MCF 10A (cell line): Measurements from ENCODE around the gene UQCC3. TPM values are rescaled to one million over a fixed set of nuclear protein-coding genes. Genes with fewer than 3 reads are reported as not detected.
A peak's percentile ranks its signal among the peaks of the same experiment; 100 is the strongest.

Experiments
- BruUV-seq: library from RNA; stranded (reverse); fragments of 400-500 nt; replicated peaks from 2 replicates; lab custom pipeline; 2021; lab: Mats Ljungman, UMichigan
- CTCF ChIA-PET: fragments of 300-600 bp; sonication (Branson Sonifier 250); formaldehyde crosslinking; extraction: SDS; loops from one replicate; lab custom pipeline; 2021; ENCODE audit warnings: antibody characterized with exemption, inconsistent platforms; lab: Yijun Ruan, JAX
- POLR2A ChIA-PET: fragments of 300-600, 350-650 bp; sonication (Branson Sonifier 250); formaldehyde crosslinking; extraction: SDS; loops from one replicate; lab custom pipeline; 2020; ENCODE audit warnings: antibody characterized with exemption, inconsistent platforms; lab: Yijun Ruan, JAX
- DNase-seq: peaks from one replicate; pipeline ENCODE4 v3.0.0-alpha.2; 2018; ENCODE audit not compliant: unreplicated experiment
- H3K27ac Mint-ChIP-seq: one replicate; pipeline ENCODE4 v1.8.0; 2022; ENCODE audit warnings: mild to moderate bottlenecking, low read depth, mixed read lengths; ENCODE audit not compliant: unreplicated experiment
- H3K27me3 Mint-ChIP-seq: one replicate; pipeline ENCODE4 v1.8.0; 2022; ENCODE audit warnings: mixed read lengths; ENCODE audit not compliant: insufficient read depth, unreplicated experiment
- H3K36me3 Mint-ChIP-seq: one replicate; pipeline ENCODE4 v1.8.0; 2022; ENCODE audit warnings: mild to moderate bottlenecking, moderate library complexity, mixed read lengths; ENCODE audit not compliant: insufficient read depth, unreplicated experiment
- H3K4me1 Mint-ChIP-seq: one replicate; pipeline ENCODE4 v1.8.0; 2022; ENCODE audit warnings: mixed read lengths; ENCODE audit not compliant: insufficient read depth, unreplicated experiment
- H3K4me3 Mint-ChIP-seq: one replicate; pipeline ENCODE4 v1.8.0; 2022; ENCODE audit warnings: mild to moderate bottlenecking, moderate library complexity, mixed read lengths; ENCODE audit not compliant: unreplicated experiment
- H3K9me3 Mint-ChIP-seq: one replicate; pipeline ENCODE4 v1.8.0; 2022; ENCODE audit warnings: mixed read lengths; ENCODE audit not compliant: unreplicated experiment
- CTCF ChIP-seq: fragments of 200-600 bp; IDR thresholded peaks from one replicate; pipeline ENCODE4 v1.8.0; 2022; ENCODE audit warnings: antibody characterized with exemption, mild to moderate bottlenecking; ENCODE audit not compliant: unreplicated experiment
- intact Hi-C: fragments of 100-400 bp; cut with micrococcal nuclease; formaldehyde crosslinking; loops from 2 replicates; pipeline ENCODE4 v1.14.1; 2022
- total RNA-seq: library from RNA; stranded (reverse); gene quantifications from 2 replicates; pipeline ENCODE4 v1.2.3, GENCODE V29; 2022

UQCC3 gene
- total RNA-seq, 1 experiment from 2014 or later: 13.8 TPM

GRCh38 chr11:62646825-62647608 lies 24.5 kb upstream of the UQCC3 start:
- Mint-ChIP-seq H3K9me3 (no peaks in the 10 kb centered on the region), H3K4me3 (peak overlapping the region; percentile 95), H3K27ac (peak overlapping the region; percentile 92), H3K4me1 (no peaks in the 10 kb centered on the region), H3K36me3 (peaks cover 53% of the 10 kb centered on the region), H3K27me3 (no peaks in the 10 kb centered on the region)
- CTCF ChIA-PET: interaction anchor here (0.6 to 1.5 kb wide), 5 partner anchors 10 to 566 kb away, joined by 3 to 8 read pairs (median 3); no protein-coding TSS in a partner anchor
- intact Hi-C loops: loop anchor here (5.0 kb wide), 1 partner anchor 35 kb away; the partner anchor contains the start of genes EML3 and ROM1
- DNase-seq: no peak
- POLR2A ChIA-PET: interaction anchor here (0.6 to 7.1 kb wide), 22 partner anchors 8 to 668 kb away, joined by 3 to 98 read pairs (median 7); partner anchors contain the start of genes AHNAK, B3GAT3, C11orf98 and CSKMT
- BruUV-seq: no TSS peak
- TF ChIP-seq CTCF: no peak

- intact Hi-C loops: loop anchor here (5.0 kb wide), 1 partner anchor 35 kb away; the partner anchor contains the start of genes EML3 and ROM1
- CTCF ChIA-PET: interaction anchor here (0.6 to 1.1 kb wide), 3 partner anchors 18 to 566 kb away, joined by 3 to 4 read pairs (median 3); no protein-coding TSS in a partner anchor
- Mint-ChIP-seq H3K4me1 (peaks cover 6% of the 10 kb centered on the region), H3K9me3 (no peaks in the 10 kb centered on the region), H3K27me3 (no peaks in the 10 kb centered on the region), H3K27ac (no peak overlapping the region), H3K36me3 (peaks cover 47% of the 10 kb centered on the region), H3K4me3 (no peak overlapping the region)
- TF ChIP-seq CTCF: no peak
- no peak for DNase-seq
- no TSS peak for BruUV-seq
- POLR2A ChIA-PET: interaction anchor here (0.7 to 7.1 kb wide), 6 partner anchors 19 to 64 kb away, joined by 3 to 98 read pairs (median 18); partner anchors contain the start of genes B3GAT3, C11orf98, CSKMT and TUT1
These were observed 23.9 kb upstream of the UQCC3 start for GRCh38 chr11:62647609-62648005.

- H3K27ac Mint-ChIP-seq: no peak overlapping the region
- CTCF ChIA-PET: interaction anchor here (0.5 to 1.2 kb wide), 6 partner anchors 16 to 587 kb away, joined by 3 to 5 read pairs (median 4); partner anchors contain the start of gene B3GAT3
These were observed 23.1 kb upstream of the UQCC3 start for GRCh38 chr11:62648185-62648966.

More at GRCh38 chr11:62648185-62648966, 23.1 kb upstream of the UQCC3 start:
- Mint-ChIP-seq H3K9me3 (no peaks in the 10 kb centered on the region), H3K27me3 (no peaks in the 10 kb centered on the region), H3K4me1 (peaks cover 9% of the 10 kb centered on the region), H3K36me3 (peaks cover 40% of the 10 kb centered on the region), H3K4me3 (no peak overlapping the region)
- POLR2A ChIA-PET: interaction anchor here (0.7 to 7.1 kb wide), 10 partner anchors 18 to 79 kb away, joined by 3 to 98 read pairs (median 4); partner anchors contain the start of genes B3GAT3, C11orf98, CSKMT and EEF1G
- TF ChIP-seq CTCF: no peak
- no peak for DNase-seq
- intact Hi-C loops: loop anchor here (5.0 kb wide), 1 partner anchor 36 kb away; the partner anchor contains the start of genes EML3 and ROM1
- BruUV-seq: no TSS peak
